NOMO-1 (cell line): ENCODE measurements around the gene GNAS.
"Not testable (repeated sequence)": the region's sequence is repeated elsewhere in the genome, so short reads cannot be mapped to it uniquely, and the experiment has no call there.

Source experiments
- DNase-seq, 2 experiments: peaks; one replicate each; lab custom pipeline; 2025; ENCODE audit not compliant: unreplicated experiment in 2 of 2; lab: John Stamatoyannopoulos, UW

Gene GNAS

GRCh38 chr20:58913079-58913478 is 60.6 kb downstream of the GNAS start:
- no peak for DNase-seq

- peak; percentile 3 to 24 for DNase-seq
Measured at GRCh38 chr20:58918621-58919020, 66.1 kb downstream of the GNAS start.

DNA sequence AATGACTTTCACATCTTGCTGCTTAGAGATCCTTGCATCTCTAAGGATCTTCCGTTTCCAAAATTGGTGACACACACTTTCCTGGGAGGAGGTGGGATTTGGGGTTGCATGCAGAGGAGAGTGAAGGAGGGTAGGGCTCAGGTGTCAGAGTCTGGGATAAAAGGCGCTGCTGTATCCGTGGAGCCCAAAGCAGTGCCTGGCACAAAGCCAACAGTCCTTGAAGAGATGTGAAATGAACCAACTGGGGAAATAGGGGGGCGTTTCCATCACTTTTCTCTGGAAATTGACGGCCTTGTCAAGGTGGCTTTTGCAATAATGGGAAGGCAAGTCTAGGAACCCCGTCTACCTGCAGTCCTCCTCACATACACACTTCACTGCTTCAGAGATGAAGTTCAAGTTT is 69.0 kb downstream of the GNAS start:
- no peak for DNase-seq

DNA sequence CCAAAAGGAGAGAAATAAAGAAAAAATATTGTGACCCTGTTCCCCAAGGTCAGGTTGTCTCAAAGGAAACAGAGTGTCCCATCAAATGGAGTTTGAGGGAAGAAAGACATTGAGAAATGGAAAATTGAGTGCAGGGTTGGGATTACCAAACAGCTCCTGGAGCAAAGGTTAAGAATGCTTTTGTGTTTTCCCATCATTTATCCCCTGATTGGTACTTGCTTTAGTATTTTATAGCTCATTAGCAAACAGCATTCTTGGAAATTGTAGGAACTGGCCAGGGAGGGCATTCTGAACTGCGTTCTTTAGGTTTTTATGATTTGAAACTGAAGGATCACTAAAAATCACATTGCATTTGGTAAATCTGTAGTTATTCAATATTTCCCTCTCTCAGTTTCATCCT is 69.5 kb downstream of the GNAS start:
- no peak for DNase-seq

- DNase-seq: no peak
Measured at GRCh38 chr20:58923117-58923712, 70.7 kb downstream of the GNAS start.

- DNase-seq: no peak
Measured at GRCh38 chr20:58926802-58927489, 74.4 kb downstream of the GNAS start.

DNA sequence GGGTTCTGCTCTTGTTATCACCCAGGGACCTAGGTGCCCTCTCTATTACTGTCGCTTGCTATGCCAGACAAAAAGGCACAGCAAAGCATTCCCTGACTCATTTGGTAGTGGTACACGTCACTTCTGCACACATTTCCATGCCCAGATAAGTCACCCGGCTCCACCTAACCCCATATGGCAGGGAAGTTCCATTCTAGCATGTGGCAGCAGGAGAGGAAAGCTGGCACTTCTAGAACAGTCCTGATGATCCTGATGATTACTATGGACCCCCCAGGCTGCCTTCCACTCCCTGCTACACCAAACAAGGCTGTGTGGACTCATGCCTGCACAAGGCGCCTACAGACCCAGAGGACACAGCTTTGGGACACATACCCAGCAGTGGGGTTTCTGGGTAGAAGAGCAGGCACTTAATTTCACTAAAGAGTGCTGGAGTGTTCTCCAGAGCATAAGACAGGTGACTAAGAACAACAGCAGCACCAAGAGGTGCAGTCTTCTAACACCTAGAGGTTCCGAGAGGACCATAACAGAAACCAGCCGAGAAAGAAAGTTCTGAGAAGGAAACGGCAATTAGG is 75.1 kb downstream of the GNAS start:
- no peak for DNase-seq

DNA sequence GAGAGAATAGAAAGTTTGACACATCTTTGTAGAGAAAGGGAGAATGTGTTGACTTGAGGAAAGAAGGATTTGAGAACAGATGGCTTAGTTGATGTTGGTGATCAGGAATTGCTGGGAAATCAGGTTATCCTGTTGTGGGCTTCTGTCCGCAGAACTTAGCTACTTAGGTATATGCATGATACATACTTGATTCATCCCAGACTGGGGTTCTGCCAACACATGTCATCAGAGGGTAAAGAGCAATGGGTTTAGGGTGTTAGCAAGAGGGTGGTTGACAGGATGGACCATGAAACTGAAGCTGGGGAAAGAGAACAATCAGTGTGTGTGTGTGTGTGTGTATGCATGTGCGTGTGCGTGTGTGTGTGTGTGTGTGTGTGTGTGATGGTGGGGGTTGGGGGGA is 78.0 kb downstream of the GNAS start:
- no peak for DNase-seq

DNA sequence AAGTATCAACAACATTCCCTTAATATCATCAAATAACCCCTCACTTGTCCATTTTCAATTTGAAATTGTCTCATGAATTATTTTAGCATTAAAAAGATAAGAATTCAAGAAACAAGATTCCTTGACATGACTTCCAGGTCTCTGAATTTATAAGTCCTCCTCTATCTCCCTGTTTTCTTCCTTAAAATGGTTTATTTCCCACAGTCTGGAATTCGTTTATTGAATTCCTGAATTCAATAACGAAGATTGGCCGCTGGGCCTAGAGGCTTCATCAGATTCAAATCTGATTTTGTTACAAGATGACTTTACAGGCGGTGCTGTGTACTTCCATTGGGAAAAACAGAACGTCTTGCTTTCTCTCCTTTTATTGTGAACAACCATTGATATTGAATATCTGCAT is 79.7 kb downstream of the GNAS start:
- no peak for DNase-seq

DNA sequence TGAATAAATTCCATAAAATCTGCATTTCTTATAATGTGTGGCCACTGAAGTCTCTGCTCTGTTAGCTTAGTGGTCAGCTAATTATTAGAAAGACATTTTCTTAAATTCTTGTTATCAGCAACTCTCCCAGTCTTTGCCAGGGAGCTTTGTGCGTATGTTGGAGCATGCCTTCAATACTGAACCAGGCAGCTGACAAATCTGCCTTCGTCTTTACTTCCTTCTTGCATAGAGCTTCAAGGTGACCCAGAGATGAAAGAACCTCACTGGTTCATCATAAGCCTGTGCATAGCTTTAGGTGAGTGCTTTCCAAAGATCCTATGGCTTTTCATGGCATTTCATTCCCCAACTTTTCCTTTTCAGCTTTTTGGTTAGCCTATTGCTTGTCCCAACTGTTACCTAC is 85.6 kb downstream of the GNAS start:
- DNase-seq: no peak

DNA sequence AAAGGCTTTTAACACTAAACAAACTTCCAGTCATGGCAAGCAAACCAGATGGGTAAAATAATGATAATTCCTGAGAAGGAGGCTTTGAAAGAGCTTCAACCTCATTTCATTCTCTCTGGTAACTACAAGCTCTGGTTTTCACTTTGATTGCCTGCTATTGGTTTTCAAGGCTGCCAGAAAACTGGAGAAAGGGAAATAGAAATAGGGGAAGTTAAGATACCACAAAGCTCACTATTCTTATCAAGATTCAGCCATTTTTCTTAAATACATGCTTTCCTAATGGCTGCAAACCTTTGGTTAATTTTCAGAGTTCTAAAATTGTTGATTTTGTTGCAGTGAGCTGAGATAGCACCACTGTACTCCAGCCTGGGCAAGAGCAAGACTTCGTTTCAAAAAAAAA is 86.0 kb downstream of the GNAS start:
- DNase-seq: peak; percentile 46 to 86

DNA sequence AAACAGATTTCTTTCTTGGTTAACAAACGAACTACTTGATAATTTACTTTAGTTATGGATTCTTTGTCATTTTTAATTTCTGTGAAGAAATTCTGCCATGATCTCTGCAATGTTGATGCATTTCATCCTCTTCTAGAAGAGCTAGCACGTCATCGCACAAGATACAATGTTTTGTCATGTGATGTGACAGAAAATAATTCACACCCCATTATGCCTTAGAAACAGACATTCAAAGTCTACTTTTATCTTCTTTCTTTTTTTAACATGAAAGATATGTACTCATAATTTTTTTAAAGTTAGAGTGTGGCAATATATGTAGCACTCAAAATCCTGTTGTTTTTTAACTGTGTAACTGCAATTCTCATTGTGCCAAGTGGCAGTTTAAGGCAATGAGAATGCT is 89.0 kb downstream of the GNAS start:
- DNase-seq: no peak

DNA sequence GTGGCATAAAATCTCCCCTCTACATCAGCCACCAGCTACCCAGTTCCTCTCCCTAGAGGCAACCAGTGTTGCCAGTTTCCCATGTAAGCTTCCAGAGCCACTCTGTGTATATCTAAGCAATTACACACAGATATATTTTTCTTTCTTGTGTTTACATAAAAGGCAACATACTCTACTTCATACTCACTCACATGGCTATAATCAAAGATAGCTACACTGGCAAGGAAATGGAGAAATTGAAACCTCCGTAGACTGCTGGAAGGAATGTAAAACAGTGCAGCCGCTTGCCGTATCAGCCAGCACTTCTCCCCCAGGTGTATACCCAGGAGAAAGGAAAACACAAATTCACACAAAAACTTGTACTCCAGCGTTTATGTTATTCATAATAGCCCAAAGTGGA is 90.0 kb downstream of the GNAS start:
- DNase-seq: no peak

- no peak for DNase-seq
Measured at GRCh38 chr20:58944610-58945009, 92.1 kb downstream of the GNAS start.

- peak in 1 of 2 experiments; percentile 52 for DNase-seq
Measured at GRCh38 chr20:58945965-58946631, 93.6 kb downstream of the GNAS start.

GRCh38 chr20:58947797-58948388 is 95.4 kb downstream of the GNAS start:
- DNase-seq: not testable (repeated sequence)

GRCh38 chr20:58950603-58951002 is 98.1 kb downstream of the GNAS start:
- no peak for DNase-seq

DNA sequence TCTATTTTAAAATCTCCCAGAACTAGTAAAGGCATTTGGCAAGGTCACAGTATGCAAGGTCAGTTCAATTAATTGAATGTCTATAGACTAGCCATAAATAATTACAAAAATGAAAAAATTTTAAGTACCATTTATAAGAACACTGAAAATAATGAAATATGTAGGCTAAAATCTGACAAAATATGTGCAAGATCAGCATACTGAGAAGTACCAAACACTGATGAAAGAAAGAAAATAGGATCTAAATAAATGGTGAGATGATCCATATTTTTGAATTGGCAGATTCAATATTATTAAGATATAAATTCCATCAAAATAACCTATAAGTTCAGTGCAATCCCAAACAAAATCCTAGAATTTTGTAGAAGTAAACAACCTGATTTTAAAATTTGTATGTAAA is 100.5 kb downstream of the GNAS start:
- no peak for DNase-seq

- DNase-seq: peak; percentile 13 to 67
Measured at GRCh38 chr20:58956078-58956477, 103.6 kb downstream of the GNAS start.

GRCh38 chr20:58959652-58960051 is 107.1 kb downstream of the GNAS start:
- DNase-seq: no peak
